RCC 7860 (cell line): ENCODE results near the gene GATAD2B.
"Not testable (repeated sequence)": the region's sequence is repeated elsewhere in the genome, so short reads cannot be mapped to it uniquely, and the experiment has no call there.

Source experiments
- DNase-seq: peaks from one replicate; pipeline ENCODE4 v3.0.0-alpha.2; 2015; ENCODE audit warnings: low spot score
- FAIRE-seq: peaks from 2 replicates; lab custom pipeline; 2012; peaks lifted over from hg19 to GRCh38; lab: Jason Lieb, UNC

Gene GATAD2B

GRCh38 chr1:153769221-153769620 is 153.6 kb downstream of the GATAD2B start:
- FAIRE-seq (no peak), DNase-seq (no peak)

DNA sequence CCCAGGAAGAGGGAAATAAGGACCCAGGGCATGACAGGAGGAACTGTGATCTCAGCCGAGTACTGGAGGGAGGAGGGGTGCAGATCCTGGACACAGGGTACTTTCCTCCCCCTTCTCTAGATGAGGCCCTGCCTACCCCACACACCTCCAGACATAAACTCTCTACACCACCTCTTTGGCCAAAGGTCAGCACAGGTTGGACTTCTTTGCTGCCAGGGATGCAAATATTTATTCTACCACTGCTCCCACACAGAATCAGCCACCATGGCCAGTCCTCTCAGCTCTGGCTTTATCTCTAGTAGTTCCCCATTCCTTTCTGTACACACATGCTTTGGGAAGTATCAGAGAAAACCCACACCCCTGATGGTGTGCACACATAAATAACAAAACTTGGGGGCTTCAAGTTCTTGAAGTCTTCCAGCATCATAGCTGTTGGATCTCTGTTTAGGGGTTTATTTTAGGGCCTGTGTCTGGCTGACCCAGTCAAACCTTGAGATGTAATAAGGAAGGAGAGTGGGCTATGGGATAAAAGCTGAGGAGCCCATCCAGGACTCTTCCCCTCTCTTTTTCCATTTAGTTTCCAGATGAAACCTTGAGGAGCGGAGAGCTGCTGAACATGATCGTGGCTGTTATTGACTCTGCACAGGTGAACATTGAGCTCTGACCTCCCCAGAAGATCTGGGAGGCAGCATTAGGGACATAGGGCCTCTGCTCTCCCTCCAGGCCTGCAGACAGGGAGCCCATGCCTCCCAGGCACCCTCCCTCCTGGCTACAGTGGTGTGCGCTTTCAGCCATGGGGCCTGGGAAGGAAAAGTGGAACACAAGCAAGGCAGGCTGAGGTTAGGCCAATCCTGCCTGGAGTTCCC is 154.2 kb downstream of the GATAD2B start:
- DNase-seq (no peak), FAIRE-seq (no peak)

- no peak for DNase-seq
- no peak for FAIRE-seq
Measured at GRCh38 chr1:153767519-153767918, 155.3 kb downstream of the GATAD2B start.

GRCh38 chr1:153766663-153767062 is 156.1 kb downstream of the GATAD2B start:
- not testable (repeated sequence) for DNase-seq, FAIRE-seq

DNA sequence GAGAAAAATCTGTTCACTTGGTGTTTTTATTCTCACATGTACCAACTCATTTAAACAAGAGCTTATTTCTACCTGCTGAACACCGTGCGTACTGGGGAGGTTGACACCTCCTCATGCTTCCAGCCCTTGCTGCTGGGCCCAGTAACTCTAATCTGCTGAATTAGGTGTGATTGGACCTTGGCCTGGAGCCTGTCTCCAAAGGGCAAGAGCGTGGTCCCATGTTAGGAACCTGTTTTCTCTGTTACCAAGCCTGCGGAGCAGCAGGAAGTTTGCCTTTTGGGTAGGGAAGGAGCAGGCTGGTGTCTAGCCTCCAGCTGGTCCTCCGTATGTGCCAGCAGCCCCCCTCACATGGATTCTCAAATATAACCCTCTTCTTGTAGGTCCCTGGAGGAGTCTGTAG is 158.5 kb downstream of the GATAD2B start:
- DNase-seq (no peak), FAIRE-seq (no peak)

DNA sequence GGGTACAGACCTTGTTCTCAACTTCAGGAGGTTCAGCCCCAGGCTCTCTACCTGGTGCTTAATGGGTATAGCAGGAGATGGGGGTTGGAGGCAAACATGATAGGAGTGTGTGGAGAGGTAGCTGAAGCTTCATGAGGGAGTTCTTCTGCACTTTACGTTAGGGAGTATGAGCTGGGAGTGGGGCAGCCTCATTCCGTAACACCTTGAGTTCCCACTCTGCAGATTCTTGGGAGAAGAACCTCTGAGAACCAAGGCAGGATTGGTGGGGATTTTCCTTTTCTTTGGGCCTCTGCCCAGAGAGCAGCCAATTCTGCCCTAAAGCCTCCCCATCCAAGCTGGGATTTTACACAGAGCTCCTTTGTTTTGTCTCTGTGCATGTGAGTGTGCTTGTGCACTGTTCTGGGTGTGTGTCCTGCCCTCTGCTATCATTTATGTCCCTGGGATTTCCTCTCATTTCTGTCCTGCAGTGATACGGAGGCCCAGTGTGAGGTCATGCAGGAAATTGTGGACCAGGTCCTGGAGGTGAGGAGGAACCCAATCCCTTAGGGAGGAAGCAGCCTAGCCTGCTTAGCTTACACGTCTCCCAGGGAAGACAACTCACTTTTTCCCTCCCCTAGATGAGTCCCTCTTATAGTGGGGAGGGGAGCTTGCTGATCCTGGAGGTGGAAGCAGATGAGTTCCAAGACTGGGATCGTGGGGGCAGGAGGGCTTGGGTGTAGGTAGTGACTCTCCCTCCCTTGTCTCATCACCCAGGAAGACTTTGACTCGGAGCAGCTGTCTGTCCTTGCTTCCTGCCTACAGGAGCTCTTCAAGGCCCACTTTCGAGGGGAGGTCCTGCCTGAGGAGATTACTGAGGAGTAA is 159.2 kb downstream of the GATAD2B start:
- DNase-seq (no peak), FAIRE-seq (no peak)

DNA sequence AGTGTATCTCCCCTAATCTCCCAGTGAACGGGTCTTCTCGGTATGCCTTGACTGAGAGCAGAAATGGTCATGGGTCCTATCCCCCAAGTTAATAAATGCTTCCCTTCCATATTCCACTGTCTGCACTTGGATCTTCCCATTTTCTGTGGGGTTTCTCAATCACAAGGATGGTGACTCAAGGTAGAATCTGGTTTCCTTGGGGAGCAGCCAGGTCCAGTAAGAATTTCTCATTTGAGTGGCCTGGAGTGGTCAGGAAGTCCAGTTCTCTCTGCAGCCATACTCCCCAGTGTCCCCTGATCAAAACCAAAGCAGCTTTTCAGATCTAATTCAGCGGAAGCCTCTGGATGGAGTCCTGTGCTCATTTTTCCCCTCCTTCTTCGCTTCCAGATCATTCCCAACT is 162.3 kb downstream of the GATAD2B start:
- FAIRE-seq (no peak), DNase-seq (no peak)
